ENCODE measurements around the gene PCSK9.

DNA sequence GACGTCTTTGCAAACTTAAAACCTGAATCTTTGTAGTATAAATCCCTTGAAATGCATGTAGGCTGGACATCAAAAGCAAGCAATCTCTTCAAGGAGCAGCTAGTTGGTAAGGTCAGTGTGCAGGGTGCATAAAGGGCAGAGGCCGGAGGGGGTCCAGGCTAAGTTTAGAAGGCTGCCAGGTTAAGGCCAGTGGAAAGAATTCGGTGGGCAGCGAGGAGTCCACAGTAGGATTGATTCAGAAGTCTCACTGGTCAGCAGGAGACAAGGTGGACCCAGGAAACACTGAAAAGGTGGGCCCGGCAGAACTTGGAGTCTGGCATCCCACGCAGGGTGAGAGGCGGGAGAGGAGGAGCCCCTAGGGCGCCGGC, 390 bp upstream of the PCSK9 start:
- TF ChIP-seq, protein P1, sequence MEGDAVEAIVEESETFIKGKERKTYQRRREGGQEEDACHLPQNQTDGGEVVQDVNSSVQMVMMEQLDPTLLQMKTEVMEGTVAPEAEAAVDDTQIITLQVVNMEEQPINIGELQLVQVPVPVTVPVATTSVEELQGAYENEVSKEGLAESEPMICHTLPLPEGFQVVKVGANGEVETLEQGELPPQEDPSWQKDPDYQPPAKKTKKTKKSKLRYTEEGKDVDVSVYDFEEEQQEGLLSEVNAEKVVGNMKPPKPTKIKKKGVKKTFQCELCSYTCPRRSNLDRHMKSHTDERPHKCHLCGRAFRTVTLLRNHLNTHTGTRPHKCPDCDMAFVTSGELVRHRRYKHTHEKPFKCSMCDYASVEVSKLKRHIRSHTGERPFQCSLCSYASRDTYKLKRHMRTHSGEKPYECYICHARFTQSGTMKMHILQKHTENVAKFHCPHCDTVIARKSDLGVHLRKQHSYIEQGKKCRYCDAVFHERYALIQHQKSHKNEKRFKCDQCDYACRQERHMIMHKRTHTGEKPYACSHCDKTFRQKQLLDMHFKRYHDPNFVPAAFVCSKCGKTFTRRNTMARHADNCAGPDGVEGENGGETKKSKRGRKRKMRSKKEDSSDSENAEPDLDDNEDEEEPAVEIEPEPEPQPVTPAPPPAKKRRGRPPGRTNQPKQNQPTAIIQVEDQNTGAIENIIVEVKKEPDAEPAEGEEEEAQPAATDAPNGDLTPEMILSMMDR (IDR thresholded peaks at IDR 0.05; ENCODE audit: low read depth, low read length): no peak
- TF ChIP-seq EZH2phosphoT487 (IDR thresholded peaks at IDR 0.05; ENCODE audit: low read depth): no peak

Data from OCI-LY3 (cell line).